ENCODE results near the gene SLITRK5. TPM values are rescaled to one million over a fixed set of nuclear protein-coding genes. Genes with fewer than 3 reads are reported as not detected.
A peak's percentile ranks its signal among the peaks of the same experiment; 100 is the strongest.

Gene SLITRK5, protein sequence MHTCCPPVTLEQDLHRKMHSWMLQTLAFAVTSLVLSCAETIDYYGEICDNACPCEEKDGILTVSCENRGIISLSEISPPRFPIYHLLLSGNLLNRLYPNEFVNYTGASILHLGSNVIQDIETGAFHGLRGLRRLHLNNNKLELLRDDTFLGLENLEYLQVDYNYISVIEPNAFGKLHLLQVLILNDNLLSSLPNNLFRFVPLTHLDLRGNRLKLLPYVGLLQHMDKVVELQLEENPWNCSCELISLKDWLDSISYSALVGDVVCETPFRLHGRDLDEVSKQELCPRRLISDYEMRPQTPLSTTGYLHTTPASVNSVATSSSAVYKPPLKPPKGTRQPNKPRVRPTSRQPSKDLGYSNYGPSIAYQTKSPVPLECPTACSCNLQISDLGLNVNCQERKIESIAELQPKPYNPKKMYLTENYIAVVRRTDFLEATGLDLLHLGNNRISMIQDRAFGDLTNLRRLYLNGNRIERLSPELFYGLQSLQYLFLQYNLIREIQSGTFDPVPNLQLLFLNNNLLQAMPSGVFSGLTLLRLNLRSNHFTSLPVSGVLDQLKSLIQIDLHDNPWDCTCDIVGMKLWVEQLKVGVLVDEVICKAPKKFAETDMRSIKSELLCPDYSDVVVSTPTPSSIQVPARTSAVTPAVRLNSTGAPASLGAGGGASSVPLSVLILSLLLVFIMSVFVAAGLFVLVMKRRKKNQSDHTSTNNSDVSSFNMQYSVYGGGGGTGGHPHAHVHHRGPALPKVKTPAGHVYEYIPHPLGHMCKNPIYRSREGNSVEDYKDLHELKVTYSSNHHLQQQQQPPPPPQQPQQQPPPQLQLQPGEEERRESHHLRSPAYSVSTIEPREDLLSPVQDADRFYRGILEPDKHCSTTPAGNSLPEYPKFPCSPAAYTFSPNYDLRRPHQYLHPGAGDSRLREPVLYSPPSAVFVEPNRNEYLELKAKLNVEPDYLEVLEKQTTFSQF
- total RNA-seq (2022) (0.16 and 0.25 TPM in 2 replicates), Bru-seq, nascent RNA (percentile 25 among the genes with signal in this experiment), BruChase-seq, experiment 1, labeled RNA remaining after a 6-hour chase (percentile 49 among the genes with signal in this experiment), BruChase-seq, experiment 2, labeled RNA remaining after a 2-hour chase (percentile 42 among the genes with signal in this experiment)
- long read RNA-seq, partial matches to known transcripts = 0 of 1 reads
- long read RNA-seq, other reads (novel, unspliced or antisense) = 1 of 1 reads

- no peaks in the 10 kb centered on the region for H3K9me3 Mint-ChIP-seq (ENCODE audit: unreplicated experiment)
- H3K36me3 Mint-ChIP-seq (ENCODE audit: insufficient read depth, unreplicated experiment) = peaks cover 6% of the 10 kb centered on the region
- H3K27ac Mint-ChIP-seq (ENCODE audit: low read depth, unreplicated experiment) = peak within 1 kb of the TSS; percentile 80
- intact Hi-C loops (cut with micrococcal nuclease) = loop anchor here (2.0 to 5.0 kb wide), 2 partner anchors 549 to 1584 kb away; no protein-coding TSS in a partner anchor
- POLR2A ChIA-PET = interaction anchor here (0.6 to 1.4 kb wide), 9 partner anchors 10 to 1560 kb away, joined by 3 to 4 read pairs (median 3); no protein-coding TSS in a partner anchor
- peak; percentile 94 for DNase-seq (ENCODE audit: unreplicated experiment)
- H3K4me3 Mint-ChIP-seq (ENCODE audit: unreplicated experiment) = peak within 1 kb of the TSS; percentile 85
- no peaks in the 10 kb centered on the region for H3K27me3 Mint-ChIP-seq (ENCODE audit: insufficient read depth, unreplicated experiment)
- CTCF ChIA-PET = interaction anchor here (0.5 to 1.8 kb wide), 16 partner anchors 10 to 1584 kb away, joined by 3 to 5 read pairs (median 3); no protein-coding TSS in a partner anchor
- no peaks in the 10 kb centered on the region for H3K4me1 Mint-ChIP-seq (ENCODE audit: insufficient read depth, unreplicated experiment)
- TF ChIP-seq, protein P1, sequence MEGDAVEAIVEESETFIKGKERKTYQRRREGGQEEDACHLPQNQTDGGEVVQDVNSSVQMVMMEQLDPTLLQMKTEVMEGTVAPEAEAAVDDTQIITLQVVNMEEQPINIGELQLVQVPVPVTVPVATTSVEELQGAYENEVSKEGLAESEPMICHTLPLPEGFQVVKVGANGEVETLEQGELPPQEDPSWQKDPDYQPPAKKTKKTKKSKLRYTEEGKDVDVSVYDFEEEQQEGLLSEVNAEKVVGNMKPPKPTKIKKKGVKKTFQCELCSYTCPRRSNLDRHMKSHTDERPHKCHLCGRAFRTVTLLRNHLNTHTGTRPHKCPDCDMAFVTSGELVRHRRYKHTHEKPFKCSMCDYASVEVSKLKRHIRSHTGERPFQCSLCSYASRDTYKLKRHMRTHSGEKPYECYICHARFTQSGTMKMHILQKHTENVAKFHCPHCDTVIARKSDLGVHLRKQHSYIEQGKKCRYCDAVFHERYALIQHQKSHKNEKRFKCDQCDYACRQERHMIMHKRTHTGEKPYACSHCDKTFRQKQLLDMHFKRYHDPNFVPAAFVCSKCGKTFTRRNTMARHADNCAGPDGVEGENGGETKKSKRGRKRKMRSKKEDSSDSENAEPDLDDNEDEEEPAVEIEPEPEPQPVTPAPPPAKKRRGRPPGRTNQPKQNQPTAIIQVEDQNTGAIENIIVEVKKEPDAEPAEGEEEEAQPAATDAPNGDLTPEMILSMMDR (IDR thresholded peaks at IDR 0.05; ENCODE audit: unreplicated experiment) = peak; percentile 86
- BruUV-seq (replicated peaks) = no TSS peak
These were observed at the start of gene SLITRK5 for GRCh38 chr13:87671031-87671752. Gene SLITRK5 (plus strand): TSS chr13:87671371. CDS start chr13:87675389, 4,018 bp downstream.

DNA sequence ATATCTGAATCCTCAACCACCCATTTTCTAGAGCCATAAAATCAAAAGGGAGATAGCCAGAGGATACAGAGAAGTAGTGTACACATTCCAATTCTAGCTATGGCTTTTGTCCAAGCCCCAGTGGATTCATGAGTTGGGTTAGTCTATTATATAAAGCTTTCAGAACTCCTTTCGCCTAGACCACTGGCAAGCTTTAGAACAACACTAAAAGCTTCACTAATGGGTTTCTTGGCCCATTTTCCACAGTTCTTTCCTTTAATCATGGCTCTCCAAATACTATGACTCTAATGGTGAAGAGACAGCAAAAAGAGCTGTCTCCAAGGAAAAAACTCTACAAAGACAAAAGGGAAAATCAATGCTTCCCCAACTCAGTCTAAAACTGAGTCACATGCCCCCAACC lies 48.2 kb upstream of the SLITRK5 start:
- CTCF ChIA-PET = no interaction called here
- intact Hi-C loops (cut with micrococcal nuclease) = no loop called here
- POLR2A ChIA-PET = no interaction called here
- no peaks in the 10 kb centered on the region for H3K27me3 Mint-ChIP-seq (ENCODE audit: insufficient read depth, unreplicated experiment)
- BruUV-seq (replicated peaks) = no TSS peak
- TF ChIP-seq, protein P1 (IDR thresholded peaks at IDR 0.05; ENCODE audit: unreplicated experiment) = no peak
- DNase-seq (ENCODE audit: unreplicated experiment) = no peak
- H3K4me1 Mint-ChIP-seq (ENCODE audit: insufficient read depth, unreplicated experiment) = peaks cover 8% of the 10 kb centered on the region
- no peaks in the 10 kb centered on the region for H3K9me3 Mint-ChIP-seq (ENCODE audit: unreplicated experiment)
- H3K4me3 Mint-ChIP-seq (ENCODE audit: unreplicated experiment) = no peak overlapping the region
- H3K36me3 Mint-ChIP-seq (ENCODE audit: insufficient read depth, unreplicated experiment) = no peaks in the 10 kb centered on the region
- no peak overlapping the region for H3K27ac Mint-ChIP-seq (ENCODE audit: low read depth, unreplicated experiment)

- CTCF ChIA-PET = no interaction called here
- H3K4me1 Mint-ChIP-seq (ENCODE audit: insufficient read depth, unreplicated experiment) = peaks cover 2% of the 10 kb centered on the region
- H3K36me3 Mint-ChIP-seq (ENCODE audit: insufficient read depth, unreplicated experiment) = no peaks in the 10 kb centered on the region
- H3K9me3 Mint-ChIP-seq (ENCODE audit: unreplicated experiment) = no peaks in the 10 kb centered on the region
- H3K27ac Mint-ChIP-seq (ENCODE audit: low read depth, unreplicated experiment) = no peak overlapping the region
- no TSS peak for BruUV-seq (replicated peaks)
- POLR2A ChIA-PET = no interaction called here
- TF ChIP-seq, protein P1 (IDR thresholded peaks at IDR 0.05; ENCODE audit: unreplicated experiment) = no peak
- H3K4me3 Mint-ChIP-seq (ENCODE audit: unreplicated experiment) = no peak overlapping the region
- peak; percentile 78 for DNase-seq (ENCODE audit: unreplicated experiment)
- no peaks in the 10 kb centered on the region for H3K27me3 Mint-ChIP-seq (ENCODE audit: insufficient read depth, unreplicated experiment)
- intact Hi-C loops (cut with micrococcal nuclease) = no loop called here
These were observed 14.9 kb upstream of the SLITRK5 start for GRCh38 chr13:87656306-87656705.
